HuH-7 (cell line): ENCODE results near the gene DAZL.

Experiments
- DNase-seq: peaks from one replicate; pipeline ENCODE4 v3.0.0; 2011; ENCODE audit warnings: low spot score

Gene DAZL

GRCh38 chr3:16595778-16596177 is 9.4 kb downstream of the DAZL start:
- no peak for DNase-seq

- DNase-seq: no peak
These were observed 15.2 kb downstream of the DAZL start for GRCh38 chr3:16589867-16590624.

- no peak for DNase-seq
These were observed 16.1 kb downstream of the DAZL start for GRCh38 chr3:16589120-16589519.

- DNase-seq: no peak
These were observed 17.6 kb downstream of the DAZL start for GRCh38 chr3:16587681-16588060.

GRCh38 chr3:16587047-16587680 is 18.1 kb downstream of the DAZL start:
- DNase-seq: no peak

- DNase-seq: no peak
These were observed 20.3 kb downstream of the DAZL start for GRCh38 chr3:16584880-16585279.

GRCh38 chr3:16583551-16583950 is 21.7 kb downstream of the DAZL start:
- DNase-seq: no peak

- DNase-seq: peak; percentile 22
These were observed 35.1 kb downstream of the DAZL start for GRCh38 chr3:16570113-16570512.

- no peak for DNase-seq
These were observed 36.7 kb downstream of the DAZL start for GRCh38 chr3:16568532-16568931.

- DNase-seq: no peak
These were observed 37.1 kb downstream of the DAZL start for GRCh38 chr3:16568115-16568514.

GRCh38 chr3:16559653-16560365 is 45.4 kb downstream of the DAZL start:
- DNase-seq: no peak

- no peak for DNase-seq
These were observed 51.1 kb downstream of the DAZL start for GRCh38 chr3:16554126-16554525.

GRCh38 chr3:16552757-16553156 is 52.5 kb downstream of the DAZL start:
- DNase-seq: no peak

GRCh38 chr3:16551342-16551976 is 53.8 kb downstream of the DAZL start:
- no peak for DNase-seq

GRCh38 chr3:16550676-16551341 is 54.4 kb downstream of the DAZL start:
- DNase-seq: peak; percentile 85

GRCh38 chr3:16550305-16550675 is 54.9 kb downstream of the DAZL start:
- DNase-seq: no peak

GRCh38 chr3:16548721-16549120 is 56.5 kb downstream of the DAZL start:
- no peak for DNase-seq

GRCh38 chr3:16547561-16548357 is 57.5 kb downstream of the DAZL start:
- no peak for DNase-seq

- DNase-seq: no peak
These were observed 58.8 kb downstream of the DAZL start for GRCh38 chr3:16546186-16547010.

- DNase-seq: no peak
These were observed 59.6 kb downstream of the DAZL start for GRCh38 chr3:16545413-16546185.
